ENCODE data around the gene ACTN2. TPM values are rescaled to one million over a fixed set of nuclear protein-coding genes. Genes with fewer than 3 reads are reported as not detected.

The ACTN2 gene
- total and polyA plus RNA-seq, 2 experiments from 2014 or later, result 303 to 814 TPM

DNA sequence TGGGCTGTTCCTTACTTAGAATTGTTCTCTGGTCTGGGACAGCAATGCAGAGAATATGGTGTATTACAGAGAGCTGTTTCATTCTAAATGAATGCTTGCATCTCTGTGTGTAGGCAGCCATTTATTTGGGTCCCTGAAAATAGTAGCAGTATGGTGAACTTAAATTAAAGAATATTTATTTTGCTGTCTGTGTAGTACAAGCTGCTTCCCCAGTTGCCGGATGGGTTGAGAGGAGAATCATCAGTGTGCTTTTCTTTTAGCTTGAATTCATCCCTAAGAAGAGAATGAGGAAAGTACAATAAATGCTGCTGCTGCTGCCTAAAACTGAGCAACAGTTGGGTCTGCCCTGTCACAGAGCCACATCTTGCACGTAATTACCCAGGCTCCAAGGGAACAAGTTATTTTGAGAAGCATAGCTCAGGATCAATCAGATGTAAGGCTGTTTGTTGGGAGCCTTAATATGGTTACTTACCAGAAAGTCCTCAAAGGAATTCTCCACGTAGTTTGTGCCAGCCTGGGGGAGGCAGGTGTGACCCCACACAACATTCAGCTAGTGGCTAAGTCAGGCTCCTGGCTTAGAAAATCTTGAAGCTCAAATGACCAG lies 16.6 kb downstream of the ACTN2 start:
- H3K36me3 ChIP-seq, result peaks cover 4% of the 10 kb centered on the region
- peak overlapping the region; percentile 93 for H3K27ac ChIP-seq
- H3K4me1 ChIP-seq (ENCODE audit: low read depth), result peaks cover 95% of the 10 kb centered on the region
- no peaks in the 10 kb centered on the region for H3K9me3 ChIP-seq (ENCODE audit: low read depth)
- H3K4me3 ChIP-seq, result no peak overlapping the region
- peak in 1 of 2 donors; percentile 37 for DNase-seq (ENCODE audit: low read depth in 1 of 2, low spot score in 1 of 2)
- H3K27me3 ChIP-seq, result no peaks in the 10 kb centered on the region
- TF ChIP-seq, protein P1, sequence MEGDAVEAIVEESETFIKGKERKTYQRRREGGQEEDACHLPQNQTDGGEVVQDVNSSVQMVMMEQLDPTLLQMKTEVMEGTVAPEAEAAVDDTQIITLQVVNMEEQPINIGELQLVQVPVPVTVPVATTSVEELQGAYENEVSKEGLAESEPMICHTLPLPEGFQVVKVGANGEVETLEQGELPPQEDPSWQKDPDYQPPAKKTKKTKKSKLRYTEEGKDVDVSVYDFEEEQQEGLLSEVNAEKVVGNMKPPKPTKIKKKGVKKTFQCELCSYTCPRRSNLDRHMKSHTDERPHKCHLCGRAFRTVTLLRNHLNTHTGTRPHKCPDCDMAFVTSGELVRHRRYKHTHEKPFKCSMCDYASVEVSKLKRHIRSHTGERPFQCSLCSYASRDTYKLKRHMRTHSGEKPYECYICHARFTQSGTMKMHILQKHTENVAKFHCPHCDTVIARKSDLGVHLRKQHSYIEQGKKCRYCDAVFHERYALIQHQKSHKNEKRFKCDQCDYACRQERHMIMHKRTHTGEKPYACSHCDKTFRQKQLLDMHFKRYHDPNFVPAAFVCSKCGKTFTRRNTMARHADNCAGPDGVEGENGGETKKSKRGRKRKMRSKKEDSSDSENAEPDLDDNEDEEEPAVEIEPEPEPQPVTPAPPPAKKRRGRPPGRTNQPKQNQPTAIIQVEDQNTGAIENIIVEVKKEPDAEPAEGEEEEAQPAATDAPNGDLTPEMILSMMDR (IDR thresholded peaks at IDR 0.05; ENCODE audit: low read depth, low read length), result no peak

DNA sequence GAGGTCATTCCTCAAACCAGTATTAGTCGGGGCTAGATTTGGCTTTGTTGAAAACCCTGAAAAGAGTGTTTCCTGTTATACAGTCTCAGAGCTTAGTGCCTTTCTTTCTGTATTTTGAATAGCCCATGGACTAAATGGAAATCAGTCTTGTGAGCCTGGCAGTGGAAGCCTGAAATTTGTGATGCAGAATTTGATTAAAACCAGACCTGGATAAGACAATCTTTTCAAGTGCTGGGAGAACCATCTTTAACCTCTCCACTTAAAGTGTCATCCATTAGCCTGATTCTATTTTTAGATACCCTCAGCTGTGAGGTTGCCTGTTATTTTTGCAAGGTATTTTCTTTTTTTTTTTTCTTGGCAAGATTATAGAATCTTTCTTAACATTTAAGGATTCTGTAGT lies 19.5 kb downstream of the ACTN2 start:
- Histone ChIP-seq H3K9me3 (ENCODE audit: low read depth) (no peaks in the 10 kb centered on the region), H3K27ac (peak overlapping the region; percentile 93), H3K4me1 (ENCODE audit: low read depth) (peaks cover 84% of the 10 kb centered on the region), H3K4me3 (peak overlapping the region; percentile 7), H3K36me3 (peaks cover 4% of the 10 kb centered on the region), H3K27me3 (no peaks in the 10 kb centered on the region)
- TF ChIP-seq, protein P1 (IDR thresholded peaks at IDR 0.05; ENCODE audit: low read depth, low read length), result no peak
- peak in 1 of 2 donors; percentile 63 for DNase-seq (ENCODE audit: low read depth in 1 of 2, low spot score in 1 of 2)

DNA sequence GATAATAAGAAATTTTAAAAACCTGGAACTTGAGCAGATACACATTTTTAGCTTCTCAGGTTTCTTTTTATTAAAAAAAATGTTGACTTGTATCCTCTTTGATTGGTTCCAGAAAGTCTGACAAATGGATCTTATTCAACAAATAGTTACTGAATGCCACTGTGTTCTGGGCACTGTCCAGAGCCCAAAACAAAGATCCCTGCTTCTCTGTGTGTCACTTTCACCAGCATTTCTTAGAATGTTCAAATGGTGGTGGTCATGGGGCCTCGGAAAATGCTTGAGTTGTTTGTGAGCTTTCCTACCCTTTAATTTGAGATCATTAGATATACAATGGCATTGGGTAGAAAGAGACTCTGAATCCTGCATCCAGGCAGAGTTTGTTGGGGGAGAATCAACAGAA lies 19.9 kb downstream of the ACTN2 start:
- H3K27me3 ChIP-seq, result no peaks in the 10 kb centered on the region
- H3K4me3 ChIP-seq, result peak overlapping the region; percentile 7
- peak overlapping the region; percentile 93 for H3K27ac ChIP-seq
- DNase-seq (ENCODE audit: low read depth in 1 of 2, low spot score in 1 of 2), result no peak
- H3K4me1 ChIP-seq (ENCODE audit: low read depth), result peaks cover 80% of the 10 kb centered on the region
- H3K9me3 ChIP-seq (ENCODE audit: low read depth), result no peaks in the 10 kb centered on the region
- TF ChIP-seq, protein P1 (IDR thresholded peaks at IDR 0.05; ENCODE audit: low read depth, low read length), result no peak
- H3K36me3 ChIP-seq, result peaks cover 4% of the 10 kb centered on the region

DNA sequence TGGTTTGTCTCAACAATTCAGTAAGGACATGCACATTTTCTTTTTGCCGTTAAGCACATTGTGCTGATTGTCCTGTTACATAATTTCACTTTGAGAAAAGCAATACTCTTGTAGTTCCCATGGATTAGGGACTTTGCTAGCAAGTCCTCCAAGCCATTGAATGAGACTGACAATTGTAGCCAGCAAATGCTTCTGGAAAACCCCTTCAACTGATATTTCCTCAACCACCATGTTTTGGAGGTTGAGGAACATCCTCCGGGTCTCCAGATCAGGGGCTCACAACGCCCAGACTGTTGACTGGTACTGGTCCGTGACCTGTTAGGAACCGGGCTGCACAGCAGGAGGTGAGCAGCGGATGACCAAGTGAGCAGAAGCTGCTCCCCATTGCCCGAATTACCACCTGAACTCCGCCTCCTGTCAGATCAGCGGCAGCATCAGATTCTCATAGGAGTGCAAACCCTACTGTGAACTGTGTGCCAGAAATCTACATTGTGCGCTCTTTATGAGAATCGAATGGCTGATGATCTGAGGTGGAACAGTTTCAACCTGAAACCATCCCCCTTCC lies 24.1 kb downstream of the ACTN2 start:
- Histone ChIP-seq H3K27ac (peak overlapping the region; percentile 58), H3K36me3 (no peaks in the 10 kb centered on the region), H3K27me3 (no peaks in the 10 kb centered on the region), H3K4me1 (ENCODE audit: low read depth) (peaks cover 41% of the 10 kb centered on the region), H3K9me3 (ENCODE audit: low read depth) (no peaks in the 10 kb centered on the region), H3K4me3 (no peak overlapping the region)
- TF ChIP-seq, protein P1 (IDR thresholded peaks at IDR 0.05; ENCODE audit: low read depth, low read length), result no peak
- DNase-seq (ENCODE audit: low read depth in 1 of 2, low spot score in 1 of 2), result no peak

DNA sequence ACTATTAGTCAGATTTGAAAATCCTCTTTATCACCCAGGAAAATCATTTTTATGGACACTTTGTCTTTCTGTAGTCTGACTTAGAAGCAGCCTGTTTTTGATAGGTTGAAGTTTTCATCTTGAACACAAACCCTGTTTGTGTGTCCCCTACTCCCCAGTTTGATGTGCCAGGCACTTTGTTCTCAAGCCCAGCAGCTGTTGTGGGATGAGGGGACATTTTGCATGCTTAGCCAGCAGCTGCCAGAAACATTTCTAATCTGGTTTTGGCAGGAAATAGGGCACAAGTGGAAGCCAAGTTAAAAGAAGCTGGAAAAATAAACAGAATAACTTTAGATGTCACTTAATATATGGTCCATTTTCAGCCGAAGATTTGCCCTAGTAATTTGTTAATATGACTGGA lies 29.9 kb downstream of the ACTN2 start:
- Histone ChIP-seq H3K27me3 (no peaks in the 10 kb centered on the region), H3K4me1 (ENCODE audit: low read depth) (peaks cover 4% of the 10 kb centered on the region), H3K4me3 (no peak overlapping the region), H3K9me3 (ENCODE audit: low read depth) (no peaks in the 10 kb centered on the region), H3K27ac (no peak overlapping the region), H3K36me3 (peaks cover 29% of the 10 kb centered on the region)
- DNase-seq (ENCODE audit: low read depth in 1 of 2, low spot score in 1 of 2), result peak in 1 of 2 donors; percentile 41
- TF ChIP-seq, protein P1 (IDR thresholded peaks at IDR 0.05; ENCODE audit: low read depth, low read length), result no peak
